Epithelial cell of esophagus (primary cell): Measurements from ENCODE around the gene ESYT2.

Experiments
- DNase-seq: peaks from one replicate; pipeline ENCODE4 v3.0.0; 2010; ENCODE audit warnings: low read depth
- H3K4me3 ChIP-seq: 2 replicates; pipeline ENCODE4 v1.5.1; 2011; ENCODE audit warnings: mild to moderate bottlenecking, low read length, control low read depth
- CTCF ChIP-seq: IDR thresholded peaks from 2 replicates; pipeline ENCODE4 v1.5.1; 2011; ENCODE audit warnings: low read depth, mild to moderate bottlenecking, low read length, control low read depth, inconsistent platforms; ENCODE audit not compliant: insufficient read depth; ENCODE audit errors: missing control alignments

The ESYT2 gene

GRCh38 chr7:158720112-158720511, 109.2 kb downstream of the ESYT2 start:
- H3K4me3 ChIP-seq, result no peak overlapping the region
- no peak for TF ChIP-seq CTCF
- DNase-seq, result no peak

- no peak for TF ChIP-seq CTCF
- H3K4me3 ChIP-seq, result no peak overlapping the region
- DNase-seq, result no peak
These were observed 112.5 kb downstream of the ESYT2 start for GRCh38 chr7:158716802-158717201.

- H3K4me3 ChIP-seq, result no peak overlapping the region
- TF ChIP-seq CTCF, result no peak
- peak; percentile 77 for DNase-seq
These were observed 118.6 kb downstream of the ESYT2 start for GRCh38 chr7:158710651-158711102.

- DNase-seq, result no peak
- no peak for TF ChIP-seq CTCF
- no peak overlapping the region for H3K4me3 ChIP-seq
These were observed 121.7 kb downstream of the ESYT2 start for GRCh38 chr7:158707610-158708009.

GRCh38 chr7:158706710-158707590, 122.4 kb downstream of the ESYT2 start:
- H3K4me3 ChIP-seq, result no peak overlapping the region
- DNase-seq, result no peak
- no peak for TF ChIP-seq CTCF

GRCh38 chr7:158706273-158706704, 123.0 kb downstream of the ESYT2 start:
- no peak for TF ChIP-seq CTCF
- DNase-seq, result no peak
- H3K4me3 ChIP-seq, result no peak overlapping the region
